Heart right ventricle (tissue), 16 donors: ENCODE measurements around the gene PPP1CA. TPM values are rescaled to one million over a fixed set of nuclear protein-coding genes. Genes with fewer than 3 reads are reported as not detected.
A peak's percentile ranks its signal among the peaks of the same experiment; 100 is the strongest.

Experiments
- ATAC-seq, 8 donors: fragments of 200-7000 bp; cut with Tn5 transposase; one replicate each; pipeline ENCODE4 v1.9.1; 2020; ENCODE audit warnings: mild to moderate bottlenecking in 8 of 8, moderate library complexity in 8 of 8, moderate number of reproducible peaks in 1 of 8
- DNase-seq, 2 donors: peaks; one replicate each; pipeline ENCODE4 v3.0.0-alpha.2; 2020
- H3K27ac ChIP-seq, 10 donors: fragments of 200-600 bp; sonication (generic) in 2 of 10; one replicate each; pipeline versions ENCODE4 v1.5.0 to v1.8.0; 2020 to 2022; ENCODE audit warnings: mild to moderate bottlenecking in 3 of 10
- H3K27me3 ChIP-seq, 7 donors: fragments of 200-600 bp; one replicate each; pipeline ENCODE4 v1.8.0; 2021 to 2022; ENCODE audit warnings: mild to moderate bottlenecking in 2 of 7
- H3K36me3 ChIP-seq, 9 donors: fragments of 200-600 bp; sonication (generic) in 1 of 9; one replicate each; pipeline versions ENCODE4 v1.5.0 to v1.8.0; 2020 to 2022; ENCODE audit warnings: mild to moderate bottlenecking in 2 of 9
- H3K4me1 ChIP-seq, 9 donors: fragments of 200-600 bp; sonication (generic) in 1 of 9; one replicate each; pipeline versions ENCODE4 v1.5.0 to v1.8.0; 2020 to 2022; ENCODE audit warnings: mild to moderate bottlenecking in 4 of 9
- H3K4me3 ChIP-seq, 10 donors: fragments of 200-600 bp; sonication (generic) in 2 of 10; one replicate each; pipeline versions ENCODE4 v1.5.0 to v1.8.0; 2020 to 2022; ENCODE audit warnings: mild to moderate bottlenecking in 7 of 10, moderate library complexity in 2 of 10
- H3K9me3 ChIP-seq, 11 donors: fragments of 200-600 bp in 10 of 11; sonication (generic) in 2 of 11; one replicate each; pipeline versions ENCODE4 v1.5.0 to v1.8.0; 2013 to 2022; ENCODE audit warnings: mild to moderate bottlenecking in 2 of 11, control low read depth in 1 of 11, moderate library complexity in 1 of 11
- WGBS, 2 donors: extraction: QIAGEN DNeasy Blood & Tissue Kit; methylation state at CpG; one replicate each; pipeline ENCODE4 v1.1.7; 2013; ENCODE audit warnings: inconsistent platforms in 1 of 2; 5-methylcytosine and 5-hydroxymethylcytosine counted together
- intact Hi-C, 10 donors: fragments of 100-400 bp; cut with DNase I; formaldehyde crosslinking; loops; one replicate each; pipeline versions ENCODE4 v1.11.1 to v1.14.2; 2022
- polyA plus RNA-seq, 2 donors: library from polyadenylated mRNA; stranded (reverse); fragments of 200-250 nt; gene quantifications; one replicate each; pipeline ENCODE4 v1.2.3, GENCODE V29; 2013
- total RNA-seq, 10 donors: library from RNA; stranded (reverse); fragmentation: NEBNext Ultra II Directional in 3 of 10; extraction: Animal tissue kit (Norgen Biotek cat#: 25700) in 3 of 10; gene quantifications; one replicate each; pipeline versions ENCODE4 v1.2.1 to v1.2.4, GENCODE V29; 2021 to 2023
- TF ChIP-seq, protein P1 (sequence below), 9 donors: fragments of 200-600 bp; sonication (generic) in 2 of 9; IDR thresholded peaks; one replicate each; pipeline versions ENCODE4 v1.5.0 to v1.8.0; 2021 to 2022; ENCODE audit warnings: antibody characterized with exemption in 9 of 9, mild to moderate bottlenecking in 5 of 9, moderate library complexity in 1 of 9
- donor health status: Arrhythmogenic right ventricular cardiomyopathy.
- donor health status: ischemic (EF 13 %, LVEDD 7.1; RV severe dilation, severe dysfunction).
- donor health status: healthy with polysubstance abuse.
- donor health status: DM: no; HTN: yes; CAD: no.
- donor health status: DM: no; HTN: no; CAD: no.
- donor health status: ischemic (EF 25% LVEDD 6.9; RV normal size, moderate dysfunction).
- donor health status: ischemic (EF 25% LVEDD 5.7; RV mildly dilated, moderate dysfunction).
- donor health status: healthy.
- donor health status: DM: yes; HTN: yes; CAD: no.
- donor health status: Ischemic cardiomyopathy.
- donor health status: ischemic (EF 35%, LVEDD 5.7; RV mildly dilated, moderate dysfunction).
- donor health status: nonischemic (EF 11% LVEDD 7.7; RV severe dilation, severe dysfunction).
- donor health status: DM: yes; HTN: yes; CAD: no.
- donor health status: PGD.
- donor health status: ischemic (EF 29% LVEDD 5.4; RV normal size, mild dysfunction).
- donor health status: nonischemic (EF 23%, LVEDD 6.1; RV moderate dilation, normal function).

Gene PPP1CA
- total and polyA plus RNA-seq, 12 donors, result 80.2 to 186 (median 103) TPM

DNA sequence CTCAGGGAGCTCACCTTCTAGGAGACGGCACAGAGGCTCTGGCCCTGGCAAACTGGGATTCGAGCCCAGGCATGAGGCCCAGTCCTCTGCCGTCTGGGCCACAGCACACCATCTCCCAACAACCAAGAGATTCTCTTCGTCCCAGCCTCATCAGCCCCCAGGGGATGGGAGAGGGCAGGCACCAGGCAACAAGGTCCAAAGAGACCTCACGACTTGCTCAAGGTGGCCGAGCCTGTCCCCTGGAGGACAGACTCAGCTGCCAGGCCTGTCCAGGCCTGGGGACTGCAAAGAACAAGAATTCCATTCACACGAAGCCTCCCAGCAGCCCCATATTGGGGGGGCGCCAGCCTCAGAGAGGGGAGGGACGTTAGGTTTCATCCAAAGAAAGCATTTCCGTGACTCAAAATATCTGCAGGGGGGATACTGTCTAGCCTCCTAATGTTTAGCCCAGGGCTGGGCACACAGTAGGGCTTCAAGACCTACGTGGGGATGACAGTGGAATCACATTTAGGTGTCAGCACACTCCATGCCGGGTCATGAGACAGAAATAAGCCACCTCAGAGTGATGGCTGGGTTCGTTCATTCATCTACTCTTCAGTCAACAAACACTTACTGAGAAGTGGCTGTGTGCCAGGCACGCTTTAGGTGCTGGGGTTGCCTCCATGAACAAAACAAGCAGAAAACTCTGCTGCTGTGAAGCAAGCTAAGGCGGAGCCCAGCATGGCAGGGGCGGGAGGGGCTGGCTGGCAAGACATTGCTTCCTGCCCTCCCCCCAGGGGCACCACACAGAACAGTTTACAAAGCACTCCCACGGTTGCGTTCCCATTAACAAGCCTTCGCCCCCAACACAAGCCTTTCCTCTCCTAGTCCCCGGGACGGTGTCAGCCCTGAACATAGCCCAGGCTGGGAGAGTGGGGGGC, 15.0 kb upstream of the PPP1CA start:
- H3K9me3 ChIP-seq, result no peaks in the 10 kb centered on the region
- H3K27me3 ChIP-seq, result peaks cover 0 to 36% (median 25%) of the 10 kb centered on the region in 7 donors
- peak overlapping the region in 9 of 10 donors; percentile 76 to 98 (median 93) for H3K27ac ChIP-seq
- H3K4me1 ChIP-seq, result peaks cover 20 to 61% (median 48%) of the 10 kb centered on the region in 9 donors
- peak overlapping the region in 1 of 10 donors; percentile 46 for H3K4me3 ChIP-seq
- TF ChIP-seq, protein P1, sequence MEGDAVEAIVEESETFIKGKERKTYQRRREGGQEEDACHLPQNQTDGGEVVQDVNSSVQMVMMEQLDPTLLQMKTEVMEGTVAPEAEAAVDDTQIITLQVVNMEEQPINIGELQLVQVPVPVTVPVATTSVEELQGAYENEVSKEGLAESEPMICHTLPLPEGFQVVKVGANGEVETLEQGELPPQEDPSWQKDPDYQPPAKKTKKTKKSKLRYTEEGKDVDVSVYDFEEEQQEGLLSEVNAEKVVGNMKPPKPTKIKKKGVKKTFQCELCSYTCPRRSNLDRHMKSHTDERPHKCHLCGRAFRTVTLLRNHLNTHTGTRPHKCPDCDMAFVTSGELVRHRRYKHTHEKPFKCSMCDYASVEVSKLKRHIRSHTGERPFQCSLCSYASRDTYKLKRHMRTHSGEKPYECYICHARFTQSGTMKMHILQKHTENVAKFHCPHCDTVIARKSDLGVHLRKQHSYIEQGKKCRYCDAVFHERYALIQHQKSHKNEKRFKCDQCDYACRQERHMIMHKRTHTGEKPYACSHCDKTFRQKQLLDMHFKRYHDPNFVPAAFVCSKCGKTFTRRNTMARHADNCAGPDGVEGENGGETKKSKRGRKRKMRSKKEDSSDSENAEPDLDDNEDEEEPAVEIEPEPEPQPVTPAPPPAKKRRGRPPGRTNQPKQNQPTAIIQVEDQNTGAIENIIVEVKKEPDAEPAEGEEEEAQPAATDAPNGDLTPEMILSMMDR (IDR thresholded peaks at IDR 0.05), result no peak
- 53 to 55% methylated on average over 21 of the region's 21 CpGs for WGBS, 2 donors
- ATAC-seq (no peak), DNase-seq (no peak)
- H3K36me3 ChIP-seq, result no peaks in the 10 kb centered on the region
- intact Hi-C loops, result no loop called here

DNA sequence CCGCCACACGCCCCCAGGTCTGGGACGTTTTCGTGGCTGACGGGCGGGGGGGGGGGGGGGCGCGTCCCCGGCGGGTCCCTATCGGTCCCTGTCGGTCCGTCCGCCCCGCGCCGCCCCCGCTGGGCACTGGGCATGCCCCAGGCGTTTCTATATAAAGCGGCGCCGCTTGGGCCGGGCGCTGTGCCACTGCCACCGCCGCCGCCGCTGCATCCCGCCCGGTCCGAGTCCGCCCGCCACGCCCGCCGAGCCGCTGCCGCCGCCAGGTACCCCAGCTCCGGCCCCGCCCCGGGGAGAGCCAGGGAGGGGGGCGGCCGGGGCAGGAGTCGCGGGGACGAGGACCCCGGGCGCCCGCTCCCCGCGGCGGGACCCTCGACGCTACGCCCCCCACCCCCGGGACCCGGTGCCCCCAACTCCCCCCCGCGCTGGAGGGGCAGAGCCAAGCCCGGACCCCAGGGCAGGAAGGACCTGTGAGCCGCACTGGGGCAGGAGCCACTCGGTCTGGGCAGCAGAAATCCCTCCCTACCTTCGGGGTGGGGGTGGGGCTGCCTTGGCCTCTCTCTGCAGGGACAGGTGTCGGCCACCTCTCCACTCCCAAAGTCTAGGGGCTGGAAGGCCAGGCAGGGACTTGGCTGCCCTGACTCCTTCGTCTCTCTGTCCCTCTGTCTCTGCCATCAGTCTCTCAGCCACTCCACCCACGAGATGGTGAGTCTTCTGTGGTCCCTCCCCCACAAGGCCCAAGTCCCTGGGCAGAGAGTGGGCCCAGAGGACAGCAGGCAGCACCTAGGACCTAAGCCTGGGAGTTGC, 14.0 kb upstream of the PPP1CA start, which contains the start of gene CARNS1:
Gene CARNS1 (plus strand): TSS at position 178 of the 804 bp plus-strand sequence. CDS start 522 bp downstream, at position 700.
- intact Hi-C loops, result no loop called here
- H3K4me1 ChIP-seq, result peaks cover 20 to 57% (median 48%) of the 10 kb centered on the region in 9 donors
- H3K9me3 ChIP-seq, result no peaks in the 10 kb centered on the region
- DNase-seq (no peak), ATAC-seq (no peak)
- TF ChIP-seq, protein P1 (IDR thresholded peaks at IDR 0.05), result no peak
- peak within 1 kb of the TSS in 9 of 10 donors; percentile 76 to 98 (median 92) for H3K27ac ChIP-seq
- H3K4me3 ChIP-seq, result peak within 1 kb of the TSS in 9 of 10 donors; percentile 30 to 48 (median 41)
- peaks cover 0 to 46% (median 35%) of the 10 kb centered on the region in 7 donors for H3K27me3 ChIP-seq
- H3K36me3 ChIP-seq, result no peaks in the 10 kb centered on the region
- WGBS, 2 donors, result 6 to 7% methylated on average over 48 to 67 of the region's 67 CpGs

DNA sequence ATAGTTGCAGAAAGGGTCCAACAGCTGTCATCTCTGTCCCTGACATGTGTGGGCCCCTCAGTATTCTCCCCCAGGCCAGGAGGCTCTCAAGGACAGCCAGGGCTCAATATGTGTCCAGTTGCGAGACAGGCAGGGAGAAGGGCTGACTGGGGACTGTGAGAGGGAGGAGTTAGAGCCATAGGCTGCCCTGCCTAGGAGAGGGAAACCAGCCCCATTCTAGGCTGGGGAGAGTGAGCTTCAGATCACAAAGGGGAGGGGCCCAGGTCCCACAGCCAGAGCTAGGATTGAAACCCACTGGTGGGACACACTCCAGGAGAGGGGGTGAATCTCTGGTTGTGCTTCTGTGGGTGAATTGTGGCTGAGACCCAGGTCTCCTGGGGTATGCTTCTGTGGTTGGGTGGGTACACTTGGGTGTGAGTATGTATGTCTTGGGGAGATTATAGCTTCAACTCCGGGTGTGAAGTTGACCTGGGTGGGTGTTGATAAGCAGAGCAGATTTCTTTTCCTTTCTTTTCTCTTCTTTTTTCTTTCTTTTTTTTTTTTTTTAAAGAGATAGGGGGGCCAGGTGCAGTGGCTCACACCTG, 11.7 kb upstream of the PPP1CA start:
- intact Hi-C loops, result no loop called here
- ATAC-seq (no peak), DNase-seq (no peak)
- Histone ChIP-seq H3K36me3 (no peaks in the 10 kb centered on the region), H3K9me3 (no peaks in the 10 kb centered on the region), H3K27ac (no peak overlapping the region), H3K27me3 (peaks cover 0 to 64% (median 53%) of the 10 kb centered on the region in 7 donors), H3K4me1 (peaks cover 8 to 50% (median 33%) of the 10 kb centered on the region in 9 donors), H3K4me3 (no peak overlapping the region)
- TF ChIP-seq, protein P1 (IDR thresholded peaks at IDR 0.05), result no peak
- WGBS, 2 donors, result 57 to 70% methylated on average over 2 of the region's 2 CpGs
